HepG2 (cell line): ENCODE results near the gene COA3. TPM values are rescaled to one million over a fixed set of nuclear protein-coding genes. Genes with fewer than 3 reads are reported as not detected.
A peak's percentile ranks its signal among the peaks of the same experiment; 100 is the strongest.

Source experiments
- AFF4 ChIP-seq: sonication (generic); formaldehyde crosslinking; IDR thresholded peaks from 2 replicates; pipeline ENCODE4 v1.4.0; 2020; ENCODE audit warnings: missing genetic modification reagents
- CBX5 ChIP-seq: sonication (generic); formaldehyde crosslinking; IDR thresholded peaks from 2 replicates; pipeline ENCODE4 v1.4.0; 2020; ENCODE audit warnings: missing genetic modification reagents, borderline replicate concordance
- DMAP1 ChIP-seq: IDR thresholded peaks from 2 replicates; pipeline ENCODE4 v1.6.1; 2016
- FIP1L1 ChIP-seq: fragments of 200-400 bp; formaldehyde crosslinking; IDR thresholded peaks from 2 replicates; pipeline ENCODE4 v1.6.1; 2018; ENCODE audit warnings: low read depth, mild to moderate bottlenecking, low read length, moderate library complexity, borderline replicate concordance; ENCODE audit not compliant: insufficient read depth
- HMG20A ChIP-seq: IDR thresholded peaks from 2 replicates; pipeline ENCODE4 v1.6.1; 2016; ENCODE audit warnings: borderline replicate concordance
- HNRNPLL ChIP-seq: fragments of 200-400 bp; formaldehyde crosslinking; IDR thresholded peaks from 2 replicates; pipeline ENCODE4 v1.6.1; 2017; ENCODE audit warnings: mild to moderate bottlenecking, low read depth, low read length; ENCODE audit not compliant: poor library complexity, severe bottlenecking
- HOXA5 ChIP-seq: sonication (generic); formaldehyde crosslinking; IDR thresholded peaks from 2 replicates; pipeline ENCODE4 v1.4.0; 2020; ENCODE audit warnings: missing genetic modification reagents
- IRX3 ChIP-seq: sonication (generic); formaldehyde crosslinking; IDR thresholded peaks from 2 replicates; pipeline ENCODE4 v1.8.1; 2023; ENCODE audit warnings: mild to moderate bottlenecking, low read depth, missing genetic modification reagents, borderline replicate concordance
- KAT2B ChIP-seq: fragments of 150-350 bp; IDR thresholded peaks from 2 replicates; pipeline ENCODE4 v1.6.1; 2014; ENCODE audit warnings: low read depth, low read length, borderline replicate concordance
- LRRFIP1 ChIP-seq: sonication (generic); formaldehyde crosslinking; conservative IDR thresholded peaks from 2 replicates; pipeline ENCODE4 v1.4.0; 2020; ENCODE audit warnings: missing genetic modification reagents
- MED1 ChIP-seq: sonication (generic); formaldehyde crosslinking; IDR thresholded peaks from 2 replicates; pipeline ENCODE4 v1.4.0; 2020; ENCODE audit warnings: missing genetic modification reagents
- MEIS1 ChIP-seq: sonication (generic); formaldehyde crosslinking; IDR thresholded peaks from 2 replicates; pipeline ENCODE4 v1.9.0; 2021; ENCODE audit warnings: mild to moderate bottlenecking, missing genetic modification reagents, moderate library complexity, borderline replicate concordance
- POLR2AphosphoS2 ChIP-seq: IDR thresholded peaks from 2 replicates; pipeline ENCODE4 v1.6.1; 2011; ENCODE audit warnings: low read depth, low read length, improper control_type of control experiment
- SIX1 ChIP-seq: sonication (generic); formaldehyde crosslinking; IDR thresholded peaks from 2 replicates; pipeline ENCODE4 v1.4.0; 2020; ENCODE audit warnings: missing genetic modification reagents, borderline replicate concordance
- TARDBP ChIP-seq: sonication (generic); formaldehyde crosslinking; IDR thresholded peaks from 2 replicates; pipeline ENCODE4 v1.8.0; 2022; ENCODE audit warnings: mild to moderate bottlenecking, missing genetic modification reagents
- ZBTB14 ChIP-seq: sonication (generic); formaldehyde crosslinking; IDR thresholded peaks from 2 replicates; pipeline ENCODE4 v1.4.0; 2020; ENCODE audit warnings: missing genetic modification reagents
- ZNF160 ChIP-seq: sonication (generic); formaldehyde crosslinking; IDR thresholded peaks from 2 replicates; pipeline ENCODE4 v1.8.0; 2022; ENCODE audit warnings: mild to moderate bottlenecking, inconsistent platforms, missing genetic modification reagents
- ZNF333 ChIP-seq: sonication (generic); formaldehyde crosslinking; IDR thresholded peaks from 2 replicates; pipeline ENCODE4 v1.4.0; 2020; ENCODE audit warnings: mild to moderate bottlenecking, missing genetic modification reagents, borderline replicate concordance
- ZNF556 ChIP-seq: sonication (generic); formaldehyde crosslinking; IDR thresholded peaks from 2 replicates; pipeline ENCODE4 v1.4.0; 2020; ENCODE audit warnings: mild to moderate bottlenecking, missing genetic modification reagents, borderline replicate concordance
- ZNF83 ChIP-seq: sonication (generic); formaldehyde crosslinking; IDR thresholded peaks from 2 replicates; pipeline ENCODE4 v1.4.0; 2020; ENCODE audit warnings: missing genetic modification reagents, mild to moderate bottlenecking, borderline replicate concordance
- polyA plus RNA-seq, 8 experiments: library from polyadenylated mRNA; depleted of rRNA in 3 of 8; stranded (reverse) in 7 of 8; unstranded in 1 of 8; fragments of >200 nt; fragmentation: Illumina TruSeq in 4 of 8; extraction: Trizol in 4 of 8; gene quantifications; 2 replicates each; pipeline versions ENCODE4 v1.2.1 to v1.2.3, GENCODE V29; 2011 to 2016; ENCODE audit warnings: low read depth in 4 of 8, missing spikeins in 1 of 8, mixed read lengths in 1 of 8; ENCODE audit not compliant: insufficient read depth in 1 of 8
- total RNA-seq, 5 experiments: library from RNA; depleted of rRNA; stranded (reverse); fragments of >200 nt; fragmentation: Illumina TruSeq; extraction: Trizol; gene quantifications; 2 replicates each; pipeline ENCODE4 v1.2.3, GENCODE V29; 2016; ENCODE audit warnings: low read depth in 1 of 5

The COA3 gene
- total and polyA plus RNA-seq, 2 of the 13 experiments (the other 11 are each of a cell fraction or from before 2014, with no cell fraction given): 133 to 202 TPM

- peak; percentile 93; the same call in 1 of the 2 replicates for TF ChIP-seq ZNF556 (CRISPR knock-in tag)
- TF ChIP-seq HMG20A (CRISPR knock-in tag): no peak
- TF ChIP-seq MEIS1 (CRISPR knock-in tag): peak; percentile 77
- TF ChIP-seq FIP1L1: no peak
- TF ChIP-seq HOXA5 (CRISPR knock-in tag): peak; percentile 75
- peak; percentile 91 for TF ChIP-seq TARDBP (CRISPR knock-in tag)
- peak; percentile 91 for TF ChIP-seq DMAP1 (CRISPR knock-in tag)
- TF ChIP-seq IRX3 (CRISPR knock-in tag): peak; percentile 75; the same call in 1 of the 2 replicates
- TF ChIP-seq ZNF333: peak; percentile 48
- TF ChIP-seq ZBTB14 (CRISPR knock-in tag): 0 out of 2 replicates have a peak, but pooled peaks have one; percentile 29
- TF ChIP-seq CBX5 (CRISPR knock-in tag): peak; percentile 91; the same call in 1 of the 2 replicates
- TF ChIP-seq HNRNPLL: peak; percentile 75
- TF ChIP-seq POLR2AphosphoS2: no peak
- TF ChIP-seq KAT2B: peak; percentile 17; the same call in 1 of the 2 replicates
- 0 out of 2 replicates have a peak, but pooled peaks have one; percentile 49 for TF ChIP-seq MED1 (CRISPR knock-in tag)
- TF ChIP-seq AFF4: no peak; the same call in 1 of the 2 replicates
- no peak for TF ChIP-seq LRRFIP1 (CRISPR knock-in tag)
- peak; percentile 92; the same call in 1 of the 2 replicates for TF ChIP-seq ZNF83
- TF ChIP-seq SIX1 (CRISPR knock-in tag): no peak
- peak; percentile 92 for TF ChIP-seq ZNF160 (CRISPR knock-in tag)
Observed at GRCh38 chr17:42798383-42799380, at the start of gene COA3, which contains the start of gene CNTD1 (continued).
